SK-N-SH (cell line): Measurements from ENCODE around the gene PRR11.

Experiments used
- CTCF ChIP-seq: fragments of 200-600 bp; sonication (generic); IDR thresholded peaks from 2 replicates; pipeline ENCODE4 v1.6.1; 2017; ENCODE audit warnings: antibody characterized with exemption, mild to moderate bottlenecking, moderate library complexity
- MAX ChIP-seq: IDR thresholded peaks from 2 replicates; pipeline ENCODE4 v1.4.0; 2012; ENCODE audit warnings: low read depth
- MEF2A ChIP-seq: IDR thresholded peaks from 2 replicates; pipeline ENCODE4 v1.4.0; 2012; ENCODE audit warnings: low read depth, borderline replicate concordance
- RAD21 ChIP-seq: IDR thresholded peaks from 2 replicates; pipeline ENCODE4 v1.6.1; 2012; ENCODE audit warnings: mild to moderate bottlenecking, low read length

GRCh38 chr17:59219992-59220327 is 64.4 kb downstream of the PRR11 start:
- no peak for TF ChIP-seq MAX
- no peak for TF ChIP-seq MEF2A
- no peak for TF ChIP-seq RAD21
- TF ChIP-seq CTCF, result no peak
